ENCODE data around the gene BUD31. TPM values are rescaled to one million over a fixed set of nuclear protein-coding genes. Genes with fewer than 3 reads are reported as not detected.

BUD31 gene
- total and polyA plus RNA-seq, 2 of the 13 experiments (the other 11 are each of a cell fraction or from before 2014, with no cell fraction given) = 35.1 to 79.1 TPM

DNA sequence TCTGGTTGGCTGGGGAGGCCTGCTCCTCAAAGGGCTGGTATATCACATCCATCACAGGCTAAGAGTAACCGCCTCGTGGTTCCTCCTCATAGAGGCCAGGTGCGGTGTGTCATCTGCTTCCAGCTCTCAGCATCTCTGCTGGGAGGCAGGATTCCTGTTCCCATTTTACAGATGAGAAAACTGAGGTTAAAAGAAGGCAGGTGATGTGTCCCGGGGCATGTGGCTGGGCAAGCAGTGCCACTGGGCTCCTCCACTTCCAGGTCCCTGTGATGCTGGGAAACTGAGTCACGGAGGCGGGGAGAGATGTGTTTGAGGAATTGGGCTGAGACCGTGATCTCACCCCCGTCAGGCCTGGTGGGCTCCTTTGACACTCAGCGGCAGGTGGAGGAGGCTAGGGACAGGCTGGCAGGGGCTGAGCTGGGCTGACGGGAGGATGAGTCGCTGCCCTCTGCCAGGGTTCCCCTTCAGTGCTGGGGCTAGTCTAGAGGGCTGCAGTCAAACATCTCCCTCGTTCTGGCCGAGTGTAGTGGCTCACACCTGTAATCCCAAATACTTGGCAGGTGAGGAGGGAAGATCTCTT lies 24.9 kb upstream of the BUD31 start:
- in situ Hi-C loops (cut with HindIII; ENCODE audit: extremely low pct_ligation_motif_present, low pct_unique_long_range_greater_than_20kb) = no loop called here
- CTCF ChIA-PET (ENCODE audit: low intra/inter-chr PET ratio, low total read pairs) = no interaction called here

More for the DNA sequence above, 24.9 kb upstream of the BUD31 start:
- Histone ChIP-seq H3K36me3 (replicated peaks in 1 of 2; ENCODE audit: control insufficient read depth in 1 of 2, insufficient read depth in 2 of 2, low read length in 2 of 2) (peaks cover 7 to 24% of the 10 kb centered on the region in 2 experiments), H3K27ac (ENCODE audit: extremely low read length, insufficient read depth, low read length) (no peak overlapping the region), H3K27me3 (ENCODE audit: control insufficient read depth in 1 of 2, insufficient read depth in 2 of 2, low read length in 2 of 2) (no peaks in the 10 kb centered on the region), H3K9me3 (ENCODE audit: low read length) (no peaks in the 10 kb centered on the region), H2AFZ (ENCODE audit: low read length) (no peak overlapping the region), H3K4me1 (ENCODE audit: insufficient read depth, low read length) (peaks cover 36% of the 10 kb centered on the region), H3K4me3 (replicated peaks in 1 of 3; ENCODE audit: insufficient read depth in 1 of 3, low read depth in 2 of 3, low read length in 3 of 3) (no peak overlapping the region), H3K4me2 (ENCODE audit: low read depth, low read length) (no peak overlapping the region), H3K79me2 (ENCODE audit: insufficient read depth, low read length) (peaks cover 19% of the 10 kb centered on the region), H4K20me1 (ENCODE audit: insufficient read depth, low read length) (peaks cover 8% of the 10 kb centered on the region; the same call in 1 of the 2 replicates), H3K9ac (ENCODE audit: insufficient read depth, low read depth, low read length) (no peak overlapping the region)
- POLR2A ChIA-PET = no interaction called here
- no TSS peak for BruUV-seq (replicated peaks)
- DNase-seq (ENCODE audit: low spot score) = no peak
- FAIRE-seq = no peak
- WGBS (ENCODE audit: low lambda C conversion rate) = 97% methylated on average over 10 of the region's 13 CpGs
- intact Hi-C loops (cut with micrococcal nuclease; ENCODE audit: unreplicated experiment) = no loop called here
- no peak for ATAC-seq
- TF ChIP-seq KLF6 (CRISPR knock-in tag; IDR thresholded peaks at IDR 0.05) (no peak), HOXD1 (CRISPR knock-in tag; IDR thresholded peaks at IDR 0.05) (no peak), ADNP (CRISPR knock-in tag; IDR thresholded peaks at IDR 0.05) (0 out of 2 replicates have a peak, but pooled peaks have one; percentile 25), SNRNP70 (IDR thresholded peaks at IDR 0.05; ENCODE audit: low read depth, low read length) (no peak), ZNF629 (CRISPR knock-in tag; conservative IDR thresholded peaks at IDR 0.05) (peak; percentile 87), ZMYM3 (CRISPR knock-in tag; IDR thresholded peaks at IDR 0.05) (peak; percentile 37; the same call in 1 of the 2 replicates), POLR2G (IDR thresholded peaks at IDR 0.05; ENCODE audit: low read depth, low read length) (0 out of 2 replicates have a peak, but pooled peaks have one; percentile 36), TARDBP (CRISPR knock-in tag; IDR thresholded peaks at IDR 0.05) (0 out of 2 replicates have a peak, but pooled peaks have one; percentile 23), POLR2A (IDR thresholded peaks at IDR 0.05; ENCODE audit: insufficient read depth in 1 of 2, low read depth in 2 of 2, low read length in 2 of 2) (peak in 1 of 2 experiments; percentile 13; a peak in 1 of 4 replicates), ZMAT3 (CRISPR knock-in tag; conservative IDR thresholded peaks at IDR 0.05) (no peak), CEBPB (IDR thresholded peaks at IDR 0.05; ENCODE audit: borderline replicate concordance, low read depth, low read length) (no peak)
- TF ChIP-seq, protein P1, sequence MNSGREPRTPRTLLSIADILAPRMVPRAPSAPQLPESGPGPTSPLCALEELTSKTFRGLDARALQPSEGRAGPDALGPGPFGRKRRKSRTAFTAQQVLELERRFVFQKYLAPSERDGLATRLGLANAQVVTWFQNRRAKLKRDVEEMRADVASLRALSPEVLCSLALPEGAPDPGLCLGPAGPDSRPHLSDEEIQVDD (CRISPR knock-in tag; IDR thresholded peaks at IDR 0.05; ENCODE audit: borderline replicate concordance) = no peak
- TF ChIP-seq, protein P2, sequence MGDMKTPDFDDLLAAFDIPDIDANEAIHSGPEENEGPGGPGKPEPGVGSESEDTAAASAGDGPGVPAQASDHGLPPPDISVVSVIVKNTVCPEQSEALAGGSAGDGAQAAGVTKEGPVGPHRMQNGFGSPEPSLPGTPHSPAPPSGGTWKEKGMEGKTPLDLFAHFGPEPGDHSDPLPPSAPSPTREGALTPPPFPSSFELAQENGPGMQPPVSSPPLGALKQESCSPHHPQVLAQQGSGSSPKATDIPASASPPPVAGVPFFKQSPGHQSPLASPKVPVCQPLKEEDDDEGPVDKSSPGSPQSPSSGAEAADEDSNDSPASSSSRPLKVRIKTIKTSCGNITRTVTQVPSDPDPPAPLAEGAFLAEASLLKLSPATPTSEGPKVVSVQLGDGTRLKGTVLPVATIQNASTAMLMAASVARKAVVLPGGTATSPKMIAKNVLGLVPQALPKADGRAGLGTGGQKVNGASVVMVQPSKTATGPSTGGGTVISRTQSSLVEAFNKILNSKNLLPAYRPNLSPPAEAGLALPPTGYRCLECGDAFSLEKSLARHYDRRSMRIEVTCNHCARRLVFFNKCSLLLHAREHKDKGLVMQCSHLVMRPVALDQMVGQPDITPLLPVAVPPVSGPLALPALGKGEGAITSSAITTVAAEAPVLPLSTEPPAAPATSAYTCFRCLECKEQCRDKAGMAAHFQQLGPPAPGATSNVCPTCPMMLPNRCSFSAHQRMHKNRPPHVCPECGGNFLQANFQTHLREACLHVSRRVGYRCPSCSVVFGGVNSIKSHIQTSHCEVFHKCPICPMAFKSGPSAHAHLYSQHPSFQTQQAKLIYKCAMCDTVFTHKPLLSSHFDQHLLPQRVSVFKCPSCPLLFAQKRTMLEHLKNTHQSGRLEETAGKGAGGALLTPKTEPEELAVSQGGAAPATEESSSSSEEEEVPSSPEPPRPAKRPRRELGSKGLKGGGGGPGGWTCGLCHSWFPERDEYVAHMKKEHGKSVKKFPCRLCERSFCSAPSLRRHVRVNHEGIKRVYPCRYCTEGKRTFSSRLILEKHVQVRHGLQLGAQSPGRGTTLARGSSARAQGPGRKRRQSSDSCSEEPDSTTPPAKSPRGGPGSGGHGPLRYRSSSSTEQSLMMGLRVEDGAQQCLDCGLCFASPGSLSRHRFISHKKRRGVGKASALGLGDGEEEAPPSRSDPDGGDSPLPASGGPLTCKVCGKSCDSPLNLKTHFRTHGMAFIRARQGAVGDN (CRISPR knock-in tag; IDR thresholded peaks at IDR 0.05) = no peak

All from HepG2 (cell line).